H9 (cell line): ENCODE measurements around the gene SOX30. TPM values are rescaled to one million over a fixed set of nuclear protein-coding genes. Genes with fewer than 3 reads are reported as not detected.

Experiments used
- DNase-seq: peaks from one replicate; pipeline ENCODE4 v3.0.0-alpha.2; 2017
- H2AFZ ChIP-seq: one replicate; pipeline ENCODE4 v1.6.1; 2013; ENCODE audit warnings: mild to moderate bottlenecking, low read length, control low read depth, moderate library complexity
- H2AK5ac ChIP-seq: 2 replicates; pipeline ENCODE4 v1.6.1; 2013; ENCODE audit warnings: low read length, control low read depth, mixed read lengths; ENCODE audit not compliant: insufficient read length
- H2BK120ac ChIP-seq: one replicate; pipeline ENCODE4 v1.6.1; 2013; ENCODE audit warnings: low read depth, mild to moderate bottlenecking, low read length, control low read depth, inconsistent platforms; ENCODE audit not compliant: poor library complexity, severe bottlenecking
- H2BK12ac ChIP-seq: 2 replicates; pipeline ENCODE4 v1.6.1; 2013; ENCODE audit warnings: low read length, control low read depth, mixed read lengths, low read depth; ENCODE audit not compliant: insufficient read length
- H2BK15ac ChIP-seq: 2 replicates; pipeline ENCODE4 v1.6.1; 2013; ENCODE audit warnings: low read depth, low read length, control low read depth
- H2BK20ac ChIP-seq: one replicate; pipeline ENCODE4 v1.6.1; 2013; ENCODE audit warnings: low read depth, mild to moderate bottlenecking, low read length, control low read depth, inconsistent platforms; ENCODE audit not compliant: poor library complexity, severe bottlenecking
- H2BK5ac ChIP-seq: 2 replicates; pipeline ENCODE4 v1.6.1; 2013; ENCODE audit warnings: low read length, control low read depth, mixed read lengths; ENCODE audit not compliant: insufficient read length
- H3K14ac ChIP-seq: 2 replicates; pipeline ENCODE4 v1.6.1; 2013; ENCODE audit warnings: low read length, control low read depth; ENCODE audit not compliant: insufficient read depth
- H3K18ac ChIP-seq: 2 replicates; pipeline ENCODE4 v1.6.1; 2013; ENCODE audit warnings: low read depth, mild to moderate bottlenecking, mixed read lengths, low read length, control low read depth; ENCODE audit not compliant: insufficient read length
- H3K23ac ChIP-seq: 2 replicates; pipeline ENCODE4 v1.6.1; 2013; ENCODE audit warnings: low read length, control low read depth, mixed read lengths, low read depth; ENCODE audit not compliant: insufficient read length
- H3K23me2 ChIP-seq: 2 replicates; pipeline ENCODE4 v1.6.1; 2013; ENCODE audit warnings: low read depth, mild to moderate bottlenecking, mixed read lengths, low read length, control low read depth; ENCODE audit not compliant: insufficient read length, poor library complexity, severe bottlenecking
- H3K27ac ChIP-seq: 2 replicates; pipeline ENCODE4 v1.5.1; 2013; ENCODE audit warnings: low read length, control low read depth, mixed read lengths, low read depth; ENCODE audit not compliant: insufficient read length
- H3K27me3 ChIP-seq: 2 replicates; pipeline ENCODE4 v1.6.1; 2013; ENCODE audit warnings: low read length, control low read depth, inconsistent platforms; ENCODE audit not compliant: insufficient read depth
- H3K4ac ChIP-seq: 2 replicates; pipeline ENCODE4 v1.6.1; 2013; ENCODE audit warnings: low read depth, mild to moderate bottlenecking, control low read depth, inconsistent platforms, low read length, moderate library complexity
- H3K4me1 ChIP-seq: 2 replicates; pipeline ENCODE4 v1.6.1; 2013; ENCODE audit warnings: low read length, control low read depth, inconsistent platforms; ENCODE audit not compliant: insufficient read depth
- H3K4me2 ChIP-seq: 2 replicates; pipeline ENCODE4 v1.6.1; 2013; ENCODE audit warnings: low read length, control low read depth, mixed read lengths; ENCODE audit not compliant: insufficient read length, insufficient read depth
- H3K56ac ChIP-seq: 2 replicates; pipeline ENCODE4 v1.6.1; 2013; ENCODE audit warnings: low read depth, mild to moderate bottlenecking, mixed read lengths, low read length, control low read depth; ENCODE audit not compliant: insufficient read length
- H3K79me1 ChIP-seq: 2 replicates; pipeline ENCODE4 v1.6.1; 2013; ENCODE audit warnings: low read depth, mild to moderate bottlenecking, moderate library complexity, low read length, control low read depth, inconsistent platforms; ENCODE audit not compliant: insufficient read depth, poor library complexity, severe bottlenecking
- H3K79me2 ChIP-seq: 2 replicates; pipeline ENCODE4 v1.6.1; 2013; ENCODE audit warnings: low read length, control low read depth, inconsistent platforms; ENCODE audit not compliant: insufficient read depth
- H3K9ac ChIP-seq: 2 replicates; pipeline ENCODE4 v1.6.1; 2013; ENCODE audit warnings: low read length, control low read depth, mixed read lengths; ENCODE audit not compliant: insufficient read length; ENCODE audit errors: extremely low read depth
- H3K9me3 ChIP-seq: one replicate; pipeline ENCODE4 v1.6.1; 2013; ENCODE audit warnings: low read depth, low read length, inconsistent platforms; ENCODE audit not compliant: control insufficient read depth
- H3T11ph ChIP-seq: one replicate; pipeline ENCODE4 v1.6.1; 2013; ENCODE audit warnings: mild to moderate bottlenecking, low read length, control low read depth, inconsistent platforms
- H4K20me1 ChIP-seq: one replicate; pipeline ENCODE4 v1.6.1; 2013; ENCODE audit not compliant: control insufficient read depth, insufficient read length, insufficient read depth
- H4K5ac ChIP-seq: 2 replicates; pipeline ENCODE4 v1.6.1; 2013; ENCODE audit warnings: low read depth, mild to moderate bottlenecking, mixed read lengths, low read length, control low read depth; ENCODE audit not compliant: insufficient read length
- H4K8ac ChIP-seq: replicated peaks from 2 replicates; pipeline ENCODE4 v1.6.1; 2013; ENCODE audit warnings: low read length, control low read depth, mixed read lengths, low read depth; ENCODE audit not compliant: insufficient read length
- H4K91ac ChIP-seq: 2 replicates; pipeline ENCODE4 v1.6.1; 2013; ENCODE audit warnings: low read depth, mild to moderate bottlenecking, moderate library complexity, mixed read lengths, low read length, control low read depth; ENCODE audit not compliant: insufficient read length
- H3K27ac Mint-ChIP-seq, 3 experiments: 2 replicates in 2 of 3; 3 replicates in 1 of 3; pipeline ENCODE4 v1.8.0; 2020 to 2021; ENCODE audit warnings: mixed read lengths in 3 of 3, mild to moderate bottlenecking in 1 of 3, moderate library complexity in 1 of 3
- H3K27me3 Mint-ChIP-seq: 2 replicates; pipeline ENCODE4 v1.8.0; 2021; ENCODE audit warnings: low read depth, mild to moderate bottlenecking, moderate library complexity, mixed read lengths
- H3K36me3 Mint-ChIP-seq, 3 experiments: 2 replicates in 2 of 3; 3 replicates in 1 of 3; pipeline ENCODE4 v1.8.0; 2020 to 2021; ENCODE audit warnings: low read depth in 3 of 3, mixed read lengths in 3 of 3; ENCODE audit not compliant: insufficient read depth in 1 of 3
- H3K4me1 Mint-ChIP-seq, 2 experiments: 2 replicates each; pipeline ENCODE4 v1.8.0; 2020; ENCODE audit warnings: mixed read lengths in 2 of 2
- H3K4me3 Mint-ChIP-seq, 2 experiments: 2 replicates in 1 of 2; 3 replicates in 1 of 2; pipeline ENCODE4 v1.8.0; 2020 to 2021; ENCODE audit warnings: mild to moderate bottlenecking in 2 of 2, mixed read lengths in 2 of 2, moderate library complexity in 1 of 2
- H3K9me3 Mint-ChIP-seq, 2 experiments: 2 replicates in 1 of 2; 3 replicates in 1 of 2; pipeline ENCODE4 v1.8.0; 2020; ENCODE audit warnings: mild to moderate bottlenecking in 2 of 2, mixed read lengths in 2 of 2, moderate library complexity in 1 of 2
- WGBS: extraction: QIAGEN DNeasy Blood & Tissue Kit; methylation state at CpG from one replicate; pipeline ENCODE4 v1.1.7; 2013; ENCODE audit warnings: missing lambda C conversion rate, low lambda C conversion rate, mixed read lengths; ENCODE audit not compliant: insufficient read length; ENCODE audit errors: extremely low coverage; 5-methylcytosine and 5-hydroxymethylcytosine counted together
- total RNA-seq: library from RNA; stranded (reverse); gene quantifications from 2 replicates; pipeline ENCODE4 v1.2.1, GENCODE V29; 2021
- TF ChIP-seq, protein P1 (sequence below): fragments of 200-600 bp; sonication (generic); conservative IDR thresholded peaks from 3 replicates; pipeline ENCODE4 v1.8.0; 2021; ENCODE audit warnings: antibody characterized with exemption, mild to moderate bottlenecking

Gene SOX30
- total RNA-seq, 1 experiment from 2014 or later, result not detected

DNA sequence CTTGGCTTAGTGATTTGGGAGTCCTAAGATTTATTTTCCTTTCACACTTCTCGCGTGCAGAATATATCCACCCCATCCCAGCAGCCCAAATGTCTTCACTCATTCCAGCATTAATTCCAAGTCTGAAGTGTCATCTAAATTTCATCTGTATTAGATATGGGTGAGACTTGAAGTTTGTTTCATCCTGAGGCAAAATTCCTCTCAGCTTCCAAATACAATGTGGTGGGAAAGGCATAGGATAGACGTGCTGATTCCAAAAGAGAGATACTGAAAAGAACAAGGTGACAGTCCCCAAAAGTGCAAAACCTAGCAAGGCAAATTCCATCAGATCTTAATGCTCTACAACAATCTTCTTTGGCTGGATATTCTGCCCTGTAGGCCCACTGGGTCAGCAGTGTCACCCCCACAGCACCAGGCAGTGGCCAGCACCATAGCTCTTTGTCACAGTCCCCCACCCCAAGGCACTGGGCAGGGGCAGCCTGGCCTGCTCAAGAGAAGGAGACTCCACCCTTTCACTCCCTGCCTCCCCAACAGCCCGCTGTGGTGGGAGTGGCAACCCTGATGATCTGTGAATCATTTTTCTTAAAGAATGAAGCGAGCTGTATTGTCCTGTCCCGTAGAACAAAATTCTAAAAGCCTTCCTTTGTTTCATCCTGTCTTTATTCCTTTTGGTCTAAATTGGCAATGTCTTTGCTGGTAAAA, 74.0 kb downstream of the SOX30 start:
- H2BK12ac ChIP-seq, result no peak overlapping the region
- 0 out of 7 replicates have a peak, but pooled peaks cover 0 to 2% (median 0%) of the 10 kb centered on the region in 3 experiments for H3K36me3 Mint-ChIP-seq
- H3K4me2 ChIP-seq, result no peak overlapping the region
- H2AFZ ChIP-seq, result no peak overlapping the region
- no peak overlapping the region for H3K56ac ChIP-seq
- H2BK15ac ChIP-seq, result no peak overlapping the region
- no peaks in the 10 kb centered on the region for H3K9me3 ChIP-seq
- no peak overlapping the region for H4K5ac ChIP-seq
- WGBS, result no CpG with 5 or more reads among the region's 6 CpGs
- H2BK5ac ChIP-seq, result no peak overlapping the region
- peaks cover 28% of the 10 kb centered on the region for H3K27me3 Mint-ChIP-seq
- no peaks in the 10 kb centered on the region for H3K79me2 ChIP-seq
- peaks cover 3% of the 10 kb centered on the region for H3K23me2 ChIP-seq
- no peaks in the 10 kb centered on the region for H3K79me1 ChIP-seq
- no peak overlapping the region for H3K23ac ChIP-seq
- H3K4ac ChIP-seq, result no peak overlapping the region
- no peak for DNase-seq
- no peak overlapping the region for H3K4me3 Mint-ChIP-seq
- H2BK20ac ChIP-seq, result no peak overlapping the region
- no peak overlapping the region for H2AK5ac ChIP-seq
- no peaks in the 10 kb centered on the region; a peak in 1 of 5 replicates for H3K9me3 Mint-ChIP-seq
- H3K18ac ChIP-seq, result no peak overlapping the region
- no peak overlapping the region for H3K9ac ChIP-seq
- H3K27ac Mint-ChIP-seq, result no peak overlapping the region
- no peak overlapping the region for H3T11ph ChIP-seq
- no peak overlapping the region for H4K8ac ChIP-seq
- H3K14ac ChIP-seq, result no peak overlapping the region; the same call in 1 of the 2 replicates
- no peak overlapping the region for H2BK120ac ChIP-seq
- TF ChIP-seq, protein P1, sequence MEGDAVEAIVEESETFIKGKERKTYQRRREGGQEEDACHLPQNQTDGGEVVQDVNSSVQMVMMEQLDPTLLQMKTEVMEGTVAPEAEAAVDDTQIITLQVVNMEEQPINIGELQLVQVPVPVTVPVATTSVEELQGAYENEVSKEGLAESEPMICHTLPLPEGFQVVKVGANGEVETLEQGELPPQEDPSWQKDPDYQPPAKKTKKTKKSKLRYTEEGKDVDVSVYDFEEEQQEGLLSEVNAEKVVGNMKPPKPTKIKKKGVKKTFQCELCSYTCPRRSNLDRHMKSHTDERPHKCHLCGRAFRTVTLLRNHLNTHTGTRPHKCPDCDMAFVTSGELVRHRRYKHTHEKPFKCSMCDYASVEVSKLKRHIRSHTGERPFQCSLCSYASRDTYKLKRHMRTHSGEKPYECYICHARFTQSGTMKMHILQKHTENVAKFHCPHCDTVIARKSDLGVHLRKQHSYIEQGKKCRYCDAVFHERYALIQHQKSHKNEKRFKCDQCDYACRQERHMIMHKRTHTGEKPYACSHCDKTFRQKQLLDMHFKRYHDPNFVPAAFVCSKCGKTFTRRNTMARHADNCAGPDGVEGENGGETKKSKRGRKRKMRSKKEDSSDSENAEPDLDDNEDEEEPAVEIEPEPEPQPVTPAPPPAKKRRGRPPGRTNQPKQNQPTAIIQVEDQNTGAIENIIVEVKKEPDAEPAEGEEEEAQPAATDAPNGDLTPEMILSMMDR, result no peak
- no peaks in the 10 kb centered on the region for H4K20me1 ChIP-seq
- H3K27me3 ChIP-seq, result no peaks in the 10 kb centered on the region; the same call in 1 of the 2 replicates
- H3K27ac ChIP-seq, result no peak overlapping the region
- no peak overlapping the region for H4K91ac ChIP-seq
- peaks cover 29 to 33% of the 10 kb centered on the region in 2 experiments for H3K4me1 Mint-ChIP-seq
- H3K4me1 ChIP-seq, result no peaks in the 10 kb centered on the region; the same call in 1 of the 2 replicates
